ENCODE results near the gene ZBTB38.

- TF ChIP-seq CTCF (IDR thresholded peaks at IDR 0.05; ENCODE audit: insufficient read depth, low read length) (no peak), REST (IDR thresholded peaks at IDR 0.05; ENCODE audit: insufficient replicate concordance, low read depth) (no peak), GABPA (IDR thresholded peaks at IDR 0.05; ENCODE audit: low read depth) (no peak)
These were observed 26.8 kb upstream of the ZBTB38 start for GRCh38 chr3:141341536-141341935.
